Measurements from ENCODE around the gene RHOC. TPM values are rescaled to one million over a fixed set of nuclear protein-coding genes. Genes with fewer than 3 reads are reported as not detected.
A peak's percentile ranks its signal among the peaks of the same experiment; 100 is the strongest.

RHOC gene
- polyA plus RNA-seq, 1 donor, result 329 TPM

GRCh38 chr1:112719706-112720105 is 12.8 kb upstream of the RHOC start:
- peaks cover 15% of the 10 kb centered on the region for H3K4me1 ChIP-seq (ENCODE audit: control insufficient read depth, insufficient read depth, low read length)
- DNase-seq, result no peak
- no peaks in the 10 kb centered on the region for H3K9me3 ChIP-seq (ENCODE audit: control insufficient read depth, low read depth, low read length)
- H3K36me3 ChIP-seq (ENCODE audit: control insufficient read depth, insufficient read depth, low read length), result no peaks in the 10 kb centered on the region
- peaks cover 11% of the 10 kb centered on the region for H3K27me3 ChIP-seq (ENCODE audit: control insufficient read depth, insufficient read depth, low read length)
- H3K27ac ChIP-seq (ENCODE audit: low read length), result no peak overlapping the region
- H3K4me3 ChIP-seq (ENCODE audit: low read length), result no peak overlapping the region
- WGBS (ENCODE audit: insufficient coverage, low lambda C conversion rate), result no CpG with 5 or more reads among the region's 2 CpGs

- Histone ChIP-seq H3K27ac (ENCODE audit: low read length) (no peak overlapping the region), H3K4me3 (ENCODE audit: low read length) (no peak overlapping the region), H3K4me1 (ENCODE audit: control insufficient read depth, insufficient read depth, low read length) (peaks cover 24% of the 10 kb centered on the region), H3K36me3 (ENCODE audit: control insufficient read depth, insufficient read depth, low read length) (no peaks in the 10 kb centered on the region), H3K9me3 (ENCODE audit: control insufficient read depth, low read depth, low read length) (peaks cover 3% of the 10 kb centered on the region), H3K27me3 (ENCODE audit: control insufficient read depth, insufficient read depth, low read length) (peaks cover 19% of the 10 kb centered on the region)
- 63% methylated on average over 3 of the region's 44 CpGs for WGBS (ENCODE audit: insufficient coverage, low lambda C conversion rate)
- peak in 1 of 2 donors; percentile 58 for DNase-seq
Measured at GRCh38 chr1:112718691-112719418, 11.9 kb upstream of the RHOC start.

GRCh38 chr1:112717263-112717873 is 10.4 kb upstream of the RHOC start:
- Histone ChIP-seq H3K9me3 (ENCODE audit: control insufficient read depth, low read depth, low read length) (peaks cover 3% of the 10 kb centered on the region), H3K27ac (ENCODE audit: low read length) (no peak overlapping the region), H3K4me3 (ENCODE audit: low read length) (no peak overlapping the region), H3K4me1 (ENCODE audit: control insufficient read depth, insufficient read depth, low read length) (peaks cover 16% of the 10 kb centered on the region), H3K27me3 (ENCODE audit: control insufficient read depth, insufficient read depth, low read length) (peaks cover 30% of the 10 kb centered on the region), H3K36me3 (ENCODE audit: control insufficient read depth, insufficient read depth, low read length) (no peaks in the 10 kb centered on the region)
- no CpG with 5 or more reads among the region's 2 CpGs for WGBS (ENCODE audit: insufficient coverage, low lambda C conversion rate)
- DNase-seq, result no peak

GRCh38 chr1:112716133-112716720 is 9.3 kb upstream of the RHOC start:
- Histone ChIP-seq H3K27me3 (ENCODE audit: control insufficient read depth, insufficient read depth, low read length) (peaks cover 40% of the 10 kb centered on the region), H3K9me3 (ENCODE audit: control insufficient read depth, low read depth, low read length) (peaks cover 3% of the 10 kb centered on the region), H3K4me3 (ENCODE audit: low read length) (peak overlapping the region; percentile 58), H3K36me3 (ENCODE audit: control insufficient read depth, insufficient read depth, low read length) (no peaks in the 10 kb centered on the region), H3K4me1 (ENCODE audit: control insufficient read depth, insufficient read depth, low read length) (peaks cover 12% of the 10 kb centered on the region), H3K27ac (ENCODE audit: low read length) (no peak overlapping the region)
- DNase-seq, result peak; percentile 86 to 88
- no CpG with 5 or more reads among the region's 13 CpGs for WGBS (ENCODE audit: insufficient coverage, low lambda C conversion rate)

GRCh38 chr1:112715264-112716053 is 8.5 kb upstream of the RHOC start, which contains the start of gene PPM1J:
Gene PPM1J, minus strand, starts transcription at chr1:112715332. Its CDS starts 31 bp downstream, at chr1:112715301.
- no CpG with 5 or more reads among the region's 51 CpGs for whole genome bisulfite sequencing (ENCODE audit: insufficient coverage, low lambda C conversion rate)
- H3K27ac ChIP-seq (ENCODE audit: low read length), result peak within 1 kb of the TSS; percentile 13
- H3K27me3 ChIP-seq (ENCODE audit: control insufficient read depth, insufficient read depth, low read length), result peaks cover 44% of the 10 kb centered on the region
- H3K4me1 ChIP-seq (ENCODE audit: control insufficient read depth, insufficient read depth, low read length), result peaks cover 12% of the 10 kb centered on the region
- H3K9me3 ChIP-seq (ENCODE audit: control insufficient read depth, low read depth, low read length), result peaks cover 3% of the 10 kb centered on the region
- peak; percentile 95 for DNase-seq
- no peaks in the 10 kb centered on the region for H3K36me3 ChIP-seq (ENCODE audit: control insufficient read depth, insufficient read depth, low read length)
- H3K4me3 ChIP-seq (ENCODE audit: low read length), result peak within 1 kb of the TSS; percentile 58

GRCh38 chr1:112714313-112715263 is 7.7 kb upstream of the RHOC start:
- no peaks in the 10 kb centered on the region for H3K36me3 ChIP-seq (ENCODE audit: control insufficient read depth, insufficient read depth, low read length)
- H3K4me1 ChIP-seq (ENCODE audit: control insufficient read depth, insufficient read depth, low read length), result peaks cover 12% of the 10 kb centered on the region
- peaks cover 3% of the 10 kb centered on the region for H3K9me3 ChIP-seq (ENCODE audit: control insufficient read depth, low read depth, low read length)
- peak overlapping the region; percentile 38 for H3K4me3 ChIP-seq (ENCODE audit: low read length)
- no CpG with 5 or more reads among the region's 86 CpGs for WGBS (ENCODE audit: insufficient coverage, low lambda C conversion rate)
- H3K27me3 ChIP-seq (ENCODE audit: control insufficient read depth, insufficient read depth, low read length), result peaks cover 44% of the 10 kb centered on the region
- DNase-seq, result peak in 1 of 2 donors; percentile 48
- no peak overlapping the region for H3K27ac ChIP-seq (ENCODE audit: low read length)

- peak in 1 of 2 donors; percentile 51 for DNase-seq
- peaks cover 40% of the 10 kb centered on the region for H3K27me3 ChIP-seq (ENCODE audit: control insufficient read depth, insufficient read depth, low read length)
- H3K4me3 ChIP-seq (ENCODE audit: low read length), result peak overlapping the region; percentile 38
- H3K4me1 ChIP-seq (ENCODE audit: control insufficient read depth, insufficient read depth, low read length), result peaks cover 12% of the 10 kb centered on the region
- H3K27ac ChIP-seq (ENCODE audit: low read length), result no peak overlapping the region
- H3K9me3 ChIP-seq (ENCODE audit: control insufficient read depth, low read depth, low read length), result peaks cover 3% of the 10 kb centered on the region
- H3K36me3 ChIP-seq (ENCODE audit: control insufficient read depth, insufficient read depth, low read length), result no peaks in the 10 kb centered on the region
- WGBS (ENCODE audit: insufficient coverage, low lambda C conversion rate), result 83% methylated on average over 1 of the region's 14 CpGs
Measured at GRCh38 chr1:112713466-112714312, 6.8 kb upstream of the RHOC start.

GRCh38 chr1:112712701-112713128 is 5.8 kb upstream of the RHOC start:
- H3K27ac ChIP-seq (ENCODE audit: low read length), result no peak overlapping the region
- peaks cover 12% of the 10 kb centered on the region for H3K4me1 ChIP-seq (ENCODE audit: control insufficient read depth, insufficient read depth, low read length)
- H3K4me3 ChIP-seq (ENCODE audit: low read length), result no peak overlapping the region
- WGBS (ENCODE audit: insufficient coverage, low lambda C conversion rate), result no CpG with 5 or more reads among the region's 9 CpGs
- H3K36me3 ChIP-seq (ENCODE audit: control insufficient read depth, insufficient read depth, low read length), result no peaks in the 10 kb centered on the region
- peaks cover 3% of the 10 kb centered on the region for H3K9me3 ChIP-seq (ENCODE audit: control insufficient read depth, low read depth, low read length)
- no peak for DNase-seq
- H3K27me3 ChIP-seq (ENCODE audit: control insufficient read depth, insufficient read depth, low read length), result peaks cover 35% of the 10 kb centered on the region

GRCh38 chr1:112712191-112712590 is 5.3 kb upstream of the RHOC start:
- WGBS (ENCODE audit: insufficient coverage, low lambda C conversion rate), result no CpG with 5 or more reads among the region's 7 CpGs
- DNase-seq, result no peak
- H3K4me1 ChIP-seq (ENCODE audit: control insufficient read depth, insufficient read depth, low read length), result peaks cover 12% of the 10 kb centered on the region

More at GRCh38 chr1:112712191-112712590, 5.3 kb upstream of the RHOC start:
- Histone ChIP-seq H3K36me3 (ENCODE audit: control insufficient read depth, insufficient read depth, low read length) (no peaks in the 10 kb centered on the region), H3K27me3 (ENCODE audit: control insufficient read depth, insufficient read depth, low read length) (peaks cover 35% of the 10 kb centered on the region), H3K9me3 (ENCODE audit: control insufficient read depth, low read depth, low read length) (peaks cover 3% of the 10 kb centered on the region), H3K4me3 (ENCODE audit: low read length) (no peak overlapping the region), H3K27ac (ENCODE audit: low read length) (no peak overlapping the region)
